ENCODE results near the gene CAMTA1. TPM values are rescaled to one million over a fixed set of nuclear protein-coding genes. Genes with fewer than 3 reads are reported as not detected.

The CAMTA1 gene
- polyA plus RNA-seq, 1 donor (not counting 4 experiments of a cell fraction or from before 2014, with no cell fraction given) = 51.4 TPM

DNA sequence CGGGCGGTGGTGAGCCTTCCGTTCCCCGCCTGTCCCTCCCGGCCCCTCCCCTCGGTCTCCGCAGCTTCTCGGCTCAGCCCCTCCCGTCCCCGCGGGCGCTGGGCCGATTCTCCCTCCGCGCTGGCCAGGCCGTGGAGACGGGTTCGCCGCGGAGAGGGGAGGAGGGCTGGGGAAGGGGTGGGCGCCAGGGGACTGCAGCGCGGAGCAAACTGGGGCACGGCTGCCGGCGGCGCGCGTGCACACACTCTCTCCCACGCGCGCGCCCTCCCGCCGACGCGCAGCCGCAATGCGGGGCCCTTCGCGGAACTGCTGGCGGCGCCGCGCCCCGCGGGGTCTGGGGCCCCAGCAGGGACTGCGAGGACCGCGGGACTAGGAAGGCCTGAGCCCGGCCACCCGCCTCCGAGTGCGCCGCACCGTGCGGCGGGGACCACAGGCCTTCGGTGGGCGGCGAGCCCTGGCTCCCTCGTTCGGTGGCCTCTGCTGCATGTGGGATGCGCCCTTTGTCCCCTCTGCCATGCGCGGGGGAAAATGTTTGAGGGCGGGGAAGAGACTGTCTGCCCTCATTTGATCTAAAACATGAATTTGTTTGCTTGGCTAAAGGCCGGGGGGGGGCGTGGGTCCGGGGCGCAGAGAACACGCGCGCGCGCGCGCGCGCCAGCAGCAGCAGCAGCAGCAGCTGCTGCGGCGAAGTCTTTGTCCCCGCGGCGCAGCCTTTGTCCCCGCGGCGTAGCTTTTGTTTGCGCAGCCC is 895.1 kb downstream of the CAMTA1 start:
- Histone ChIP-seq H3K79me2 (ENCODE audit: control insufficient read depth, insufficient read depth, low read length) (no peaks in the 10 kb centered on the region), H3K9ac (ENCODE audit: control insufficient read depth, extremely low read depth, insufficient read depth, low read length) (peak overlapping the region; percentile 33), H4K20me1 (ENCODE audit: control insufficient read depth, extremely low read depth, insufficient read depth, low read length) (no peaks in the 10 kb centered on the region), H3K36me3 (ENCODE audit: control insufficient read depth in 2 of 2, extremely low read depth in 1 of 2, insufficient read depth in 2 of 2, low read length in 2 of 2) (no peaks in the 10 kb centered on the region), H3K4me3 (ENCODE audit: control insufficient read depth in 2 of 3, extremely low read depth in 1 of 3, insufficient read depth in 2 of 3, low read depth in 1 of 3, low read length in 3 of 3) (peak overlapping the region; percentile 54 to 67 (median 57)), H2AFZ (ENCODE audit: control insufficient read depth, low read length) (peak overlapping the region; percentile 78), H3K27me3 (ENCODE audit: control insufficient read depth, extremely low read depth, insufficient read depth, low read length) (peaks cover 33% of the 10 kb centered on the region), H3K9me1 (ENCODE audit: control insufficient read depth, extremely low read depth, insufficient read depth, low read length) (no peaks in the 10 kb centered on the region), H3K9me3 (ENCODE audit: control insufficient read depth, low read depth, low read length) (no peaks in the 10 kb centered on the region), H3K4me1 (ENCODE audit: control insufficient read depth, extremely low read depth, insufficient read depth, low read length) (no peaks in the 10 kb centered on the region), H3K27ac (ENCODE audit: control insufficient read depth, insufficient read depth, low read length) (no peak overlapping the region), H3K4me2 (ENCODE audit: control insufficient read depth, extremely low read depth, insufficient read depth, low read depth, low read length) (peak overlapping the region; percentile 78)
- no peak for TF ChIP-seq EZH2 (IDR thresholded peaks at IDR 0.05; ENCODE audit: low read length)
- TF ChIP-seq, protein P1, sequence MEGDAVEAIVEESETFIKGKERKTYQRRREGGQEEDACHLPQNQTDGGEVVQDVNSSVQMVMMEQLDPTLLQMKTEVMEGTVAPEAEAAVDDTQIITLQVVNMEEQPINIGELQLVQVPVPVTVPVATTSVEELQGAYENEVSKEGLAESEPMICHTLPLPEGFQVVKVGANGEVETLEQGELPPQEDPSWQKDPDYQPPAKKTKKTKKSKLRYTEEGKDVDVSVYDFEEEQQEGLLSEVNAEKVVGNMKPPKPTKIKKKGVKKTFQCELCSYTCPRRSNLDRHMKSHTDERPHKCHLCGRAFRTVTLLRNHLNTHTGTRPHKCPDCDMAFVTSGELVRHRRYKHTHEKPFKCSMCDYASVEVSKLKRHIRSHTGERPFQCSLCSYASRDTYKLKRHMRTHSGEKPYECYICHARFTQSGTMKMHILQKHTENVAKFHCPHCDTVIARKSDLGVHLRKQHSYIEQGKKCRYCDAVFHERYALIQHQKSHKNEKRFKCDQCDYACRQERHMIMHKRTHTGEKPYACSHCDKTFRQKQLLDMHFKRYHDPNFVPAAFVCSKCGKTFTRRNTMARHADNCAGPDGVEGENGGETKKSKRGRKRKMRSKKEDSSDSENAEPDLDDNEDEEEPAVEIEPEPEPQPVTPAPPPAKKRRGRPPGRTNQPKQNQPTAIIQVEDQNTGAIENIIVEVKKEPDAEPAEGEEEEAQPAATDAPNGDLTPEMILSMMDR (optimal IDR thresholded peaks at IDR 0.05 in 1 of 3, IDR thresholded peaks at IDR 0.05 in 1 of 3, conservative IDR thresholded peaks at IDR 0.05 in 1 of 3; ENCODE audit: extremely low read depth in 1 of 3, insufficient read depth in 2 of 3, low read length in 3 of 3) = no peak
- dilution Hi-C loops (cut with MboI; ENCODE audit: extremely low pct_ligation_motif_present, low sequenced_read_pairs) = no loop called here
- DNase-seq (ENCODE audit: low read depth, low spot score) (no peak), FAIRE-seq (no peak)

DNA sequence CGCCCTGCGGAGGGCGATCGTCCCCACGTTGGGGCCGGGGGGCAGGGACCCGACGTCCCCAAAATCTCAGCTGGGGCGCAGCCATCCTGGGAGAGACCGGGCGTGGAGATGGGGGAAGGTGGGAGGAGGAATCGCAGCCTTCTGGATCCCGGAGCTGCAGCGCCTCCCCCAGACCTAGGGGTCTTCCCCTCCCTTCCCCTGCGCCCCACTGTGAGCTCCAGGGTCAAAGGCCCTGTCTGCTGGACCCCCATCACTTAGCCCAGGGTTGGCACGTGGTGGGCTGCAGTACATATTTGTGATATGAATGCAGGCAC is 895.7 kb downstream of the CAMTA1 start:
- no peaks in the 10 kb centered on the region for H3K4me1 ChIP-seq (ENCODE audit: control insufficient read depth, extremely low read depth, insufficient read depth, low read length)
- H3K79me2 ChIP-seq (ENCODE audit: control insufficient read depth, insufficient read depth, low read length) = no peaks in the 10 kb centered on the region
- peak overlapping the region; percentile 54 to 67 (median 57) for H3K4me3 ChIP-seq (ENCODE audit: control insufficient read depth in 2 of 3, extremely low read depth in 1 of 3, insufficient read depth in 2 of 3, low read depth in 1 of 3, low read length in 3 of 3)
- peak overlapping the region; percentile 78 for H3K4me2 ChIP-seq (ENCODE audit: control insufficient read depth, extremely low read depth, insufficient read depth, low read depth, low read length)
- dilution Hi-C loops (cut with MboI; ENCODE audit: extremely low pct_ligation_motif_present, low sequenced_read_pairs) = no loop called here
- no peak for DNase-seq (ENCODE audit: low read depth, low spot score)
- peaks cover 33% of the 10 kb centered on the region for H3K27me3 ChIP-seq (ENCODE audit: control insufficient read depth, extremely low read depth, insufficient read depth, low read length)
- no peaks in the 10 kb centered on the region for H3K9me1 ChIP-seq (ENCODE audit: control insufficient read depth, extremely low read depth, insufficient read depth, low read length)
- H4K20me1 ChIP-seq (ENCODE audit: control insufficient read depth, extremely low read depth, insufficient read depth, low read length) = no peaks in the 10 kb centered on the region
- no peak overlapping the region for H3K9ac ChIP-seq (ENCODE audit: control insufficient read depth, extremely low read depth, insufficient read depth, low read length)
- H2AFZ ChIP-seq (ENCODE audit: control insufficient read depth, low read length) = peak overlapping the region; percentile 78
- H3K27ac ChIP-seq (ENCODE audit: control insufficient read depth, insufficient read depth, low read length) = no peak overlapping the region
- FAIRE-seq = no peak
- H3K9me3 ChIP-seq (ENCODE audit: control insufficient read depth, low read depth, low read length) = no peaks in the 10 kb centered on the region
- TF ChIP-seq EZH2 (IDR thresholded peaks at IDR 0.05; ENCODE audit: low read length) = no peak
- TF ChIP-seq, protein P1 (optimal IDR thresholded peaks at IDR 0.05 in 1 of 3, IDR thresholded peaks at IDR 0.05 in 1 of 3, conservative IDR thresholded peaks at IDR 0.05 in 1 of 3; ENCODE audit: extremely low read depth in 1 of 3, insufficient read depth in 2 of 3, low read length in 3 of 3) = no peak
- no peaks in the 10 kb centered on the region for H3K36me3 ChIP-seq (ENCODE audit: control insufficient read depth in 2 of 2, extremely low read depth in 1 of 2, insufficient read depth in 2 of 2, low read length in 2 of 2)

Data from keratinocyte (primary cell).